Measurements from ENCODE around the gene EML5.

EML5 gene

GRCh38 chr14:88799522-88799921 is 6.8 kb upstream of the EML5 start:
- DNase-seq, result no peak

DNA sequence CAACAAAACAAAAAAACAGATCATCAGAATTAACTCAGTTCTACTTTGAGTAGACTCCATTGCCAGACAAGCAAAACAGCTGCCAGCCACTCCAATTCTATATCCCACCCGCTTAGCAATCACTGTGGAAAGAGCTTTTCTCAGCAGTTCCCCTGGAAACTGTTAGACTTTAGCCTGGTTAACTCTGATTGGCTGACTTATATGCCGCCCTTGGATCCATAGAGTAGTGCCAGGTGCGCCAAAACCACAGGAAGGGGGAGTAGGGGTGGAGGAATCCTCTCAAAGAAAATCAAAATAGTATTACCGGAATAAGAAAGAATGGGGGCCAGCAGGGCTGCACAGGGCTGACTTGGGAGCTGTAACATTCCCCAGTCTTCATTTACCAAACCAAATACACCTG is 5.4 kb upstream of the EML5 start:
- DNase-seq, result no peak

GRCh38 chr14:88793259-88793625 is 489 bp upstream of the EML5 start:
- DNase-seq, result no peak

DNA sequence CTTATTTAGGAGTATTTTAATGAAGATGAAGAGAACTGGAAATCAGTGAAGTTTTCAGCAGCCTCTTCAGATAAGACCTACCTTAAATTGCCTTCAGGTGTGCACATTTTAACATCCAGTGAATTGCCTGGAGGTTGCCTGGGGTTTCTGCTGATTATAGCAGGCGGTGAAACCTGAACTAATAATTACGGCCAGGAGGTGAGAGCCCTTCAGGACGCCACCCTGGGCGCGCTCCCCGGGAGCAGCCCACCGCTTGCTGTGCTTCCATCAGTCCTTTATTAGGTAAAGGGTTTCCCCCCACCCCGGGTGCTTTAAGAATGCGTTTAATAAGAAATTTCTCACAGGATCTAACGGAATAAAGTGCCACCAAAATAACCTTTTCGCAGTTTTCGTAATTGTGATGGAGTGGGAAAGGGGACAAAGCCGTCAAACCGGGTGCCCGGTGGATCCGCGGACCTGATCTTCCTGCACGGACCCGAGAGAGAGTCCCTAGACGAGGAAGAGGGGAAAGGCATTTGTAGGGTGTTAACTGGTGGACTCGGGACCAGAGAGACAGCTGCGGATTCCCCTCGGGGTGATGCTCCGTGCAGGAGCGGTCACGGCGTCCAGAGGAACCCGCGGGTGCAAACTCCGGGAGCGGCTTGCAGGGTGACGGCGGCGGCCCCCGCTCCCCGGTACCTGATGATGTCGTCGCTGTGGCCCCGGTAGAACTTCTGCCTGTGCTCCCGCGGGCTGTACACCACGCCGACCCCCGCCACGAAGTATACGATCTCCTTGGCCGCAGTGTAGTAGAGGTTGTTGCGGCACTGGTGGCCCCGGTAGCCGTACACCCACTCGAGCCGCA is 902 bp downstream of the EML5 start:
- DNase-seq, result peak; percentile 10

DNA sequence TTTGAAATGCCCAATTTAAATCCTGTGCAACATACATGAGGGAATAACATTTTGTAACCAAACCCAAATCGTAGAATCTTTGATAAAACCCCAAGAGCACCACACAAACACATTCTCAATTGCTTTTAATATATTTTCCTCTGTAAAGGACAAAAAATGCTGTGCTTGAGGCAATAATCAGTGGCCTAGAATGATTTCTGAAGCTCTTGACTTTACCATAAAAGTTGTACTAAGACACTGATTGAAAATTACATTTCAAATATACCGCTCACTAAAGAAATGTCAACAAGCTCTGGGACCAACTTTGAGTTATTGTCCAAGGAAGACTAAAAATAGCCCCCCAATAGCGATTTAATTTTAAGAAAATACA is 1.5 kb downstream of the EML5 start:
- DNase-seq, result no peak

GRCh38 chr14:88790501-88791251 is 2.1 kb downstream of the EML5 start:
- DNase-seq, result peak; percentile 26

GRCh38 chr14:88789573-88789972 is 3.2 kb downstream of the EML5 start:
- peak; percentile 28 for DNase-seq

DNA sequence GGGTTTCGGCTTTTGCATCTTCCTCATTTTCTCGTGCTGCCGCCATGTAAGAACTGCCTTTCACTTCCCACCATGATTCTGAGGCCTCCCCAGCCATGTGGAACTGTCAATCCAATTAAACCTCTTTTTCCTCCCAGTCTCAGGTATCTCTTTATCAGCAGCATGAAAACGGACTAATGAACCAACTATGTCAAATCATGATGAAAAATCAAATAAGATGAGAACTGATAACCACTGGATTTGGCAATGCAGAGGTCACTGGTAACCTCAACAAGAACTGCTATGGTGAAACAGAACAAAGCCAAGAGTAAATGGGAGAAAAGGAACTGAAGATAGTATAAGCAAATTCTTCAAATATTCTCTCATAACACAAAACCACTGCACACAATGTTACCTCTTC is 6.0 kb downstream of the EML5 start:
- DNase-seq, result no peak

GRCh38 chr14:88785911-88786310 is 6.8 kb downstream of the EML5 start:
- no peak for DNase-seq

DNA sequence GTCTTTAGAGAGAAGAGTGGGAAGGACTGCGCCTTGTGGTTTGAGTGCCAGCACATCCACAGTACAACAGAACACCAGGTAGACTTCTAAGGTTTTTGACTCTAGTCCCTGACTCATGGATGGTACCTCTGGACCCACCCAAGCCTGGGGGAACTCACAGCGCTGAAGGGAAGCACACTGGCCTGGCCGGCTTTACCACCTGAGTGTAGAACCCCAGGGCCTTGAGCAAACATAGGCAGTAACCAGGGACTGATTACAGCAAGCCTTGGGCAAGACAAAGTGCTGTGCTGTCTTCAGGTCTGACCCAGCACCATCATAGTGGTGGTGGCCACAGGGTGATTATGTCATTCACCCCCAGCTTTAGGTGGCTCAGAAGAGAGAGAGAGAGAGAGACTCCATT is 17.2 kb downstream of the EML5 start:
- no peak for DNase-seq

DNA sequence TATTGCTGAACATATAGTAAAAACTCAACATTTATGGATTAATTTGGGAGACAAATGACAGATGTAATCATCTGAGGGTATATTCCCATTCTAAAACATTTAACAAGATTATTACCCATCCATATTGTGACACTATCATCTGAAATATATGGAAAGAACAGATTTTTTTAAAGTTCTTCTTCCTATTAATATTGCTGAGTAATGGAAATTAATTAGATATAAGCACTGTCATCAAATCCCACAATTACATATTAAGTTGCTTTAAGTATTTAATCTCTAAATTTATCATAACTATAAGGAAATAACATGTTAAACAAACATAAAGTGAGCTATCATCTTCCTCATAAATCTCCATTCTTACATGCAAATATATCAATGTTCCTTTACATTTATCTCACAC is 22.0 kb downstream of the EML5 start:
- DNase-seq, result no peak

GRCh38 chr14:88765130-88765529 is 27.6 kb downstream of the EML5 start:
- DNase-seq, result peak; percentile 30

DNA sequence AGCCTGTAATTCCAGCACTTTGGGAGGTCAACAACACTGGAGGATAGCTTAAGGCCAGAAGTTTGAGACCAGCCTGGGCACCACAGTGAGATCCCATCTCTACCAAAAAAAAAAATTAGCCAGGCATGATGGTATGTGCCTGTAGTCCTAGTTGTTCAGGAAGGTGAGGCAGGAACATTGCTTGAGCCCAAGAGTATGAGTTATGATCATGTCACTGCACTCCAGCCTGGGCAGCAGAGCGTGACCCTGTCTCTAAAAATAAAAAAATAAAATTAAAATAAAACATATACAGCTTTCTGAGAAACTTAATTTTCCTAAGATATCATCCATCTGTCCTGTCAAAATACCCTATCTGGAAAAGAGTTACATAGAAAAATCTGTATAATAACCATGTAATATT is 38.9 kb downstream of the EML5 start:
- DNase-seq, result no peak

DNA sequence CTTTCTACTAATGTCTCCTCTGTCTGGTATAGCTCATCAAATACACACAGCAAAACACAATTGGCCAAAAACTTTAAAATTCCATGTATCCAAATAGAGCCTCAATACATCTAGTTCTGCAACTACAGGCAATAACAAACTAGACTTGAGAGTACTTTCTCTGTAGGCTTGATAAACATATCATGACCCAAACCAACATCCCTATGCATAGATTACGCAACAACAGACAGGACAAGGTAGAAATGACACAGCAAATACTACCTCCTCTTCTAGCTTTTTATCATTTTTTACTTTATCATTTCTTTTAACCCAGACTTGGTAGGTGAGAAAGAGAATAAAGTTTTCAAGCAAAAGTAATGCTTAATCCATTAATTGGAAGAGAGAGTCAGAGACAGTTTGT is 41.8 kb downstream of the EML5 start:
- peak; percentile 6 for DNase-seq

DNA sequence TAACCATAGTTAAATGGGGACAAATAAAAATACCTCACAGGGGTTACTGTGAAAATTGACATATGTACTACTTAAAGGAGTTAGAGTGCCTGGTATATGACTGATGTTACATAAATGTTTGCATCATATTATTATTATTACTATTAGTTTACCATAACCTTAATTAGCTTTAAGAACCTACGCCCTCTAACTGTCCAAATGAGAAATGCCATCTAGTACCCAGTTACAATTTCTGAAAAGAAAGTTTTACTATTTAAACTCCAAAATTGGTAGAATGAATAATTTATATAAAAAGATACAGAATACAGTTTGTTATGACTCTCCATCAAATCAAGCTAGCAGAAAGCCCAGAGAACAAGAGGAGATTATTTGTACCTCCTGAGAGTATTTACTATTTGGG is 42.3 kb downstream of the EML5 start:
- no peak for DNase-seq

DNA sequence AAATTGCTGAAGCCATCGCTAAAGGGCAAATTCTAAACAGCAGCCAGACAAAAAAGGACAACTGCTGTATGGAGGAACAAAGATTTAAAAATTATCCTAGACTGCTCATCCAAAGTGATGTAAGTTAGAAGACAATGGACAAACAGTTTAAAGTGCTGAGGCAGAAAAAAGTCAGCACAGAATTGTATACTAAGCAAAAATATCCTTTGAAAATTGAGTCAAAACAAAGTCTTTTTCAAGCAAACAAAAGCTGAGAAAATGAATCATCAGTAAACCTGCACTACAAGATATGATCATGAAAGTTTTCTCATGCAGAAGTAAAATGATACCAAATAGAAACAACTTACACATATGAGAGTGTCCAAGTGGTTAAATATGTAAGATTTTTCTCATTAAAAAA is 43.6 kb downstream of the EML5 start:
- no peak for DNase-seq

- no peak for DNase-seq
These were observed 44.5 kb downstream of the EML5 start for GRCh38 chr14:88748288-88748687.

DNA sequence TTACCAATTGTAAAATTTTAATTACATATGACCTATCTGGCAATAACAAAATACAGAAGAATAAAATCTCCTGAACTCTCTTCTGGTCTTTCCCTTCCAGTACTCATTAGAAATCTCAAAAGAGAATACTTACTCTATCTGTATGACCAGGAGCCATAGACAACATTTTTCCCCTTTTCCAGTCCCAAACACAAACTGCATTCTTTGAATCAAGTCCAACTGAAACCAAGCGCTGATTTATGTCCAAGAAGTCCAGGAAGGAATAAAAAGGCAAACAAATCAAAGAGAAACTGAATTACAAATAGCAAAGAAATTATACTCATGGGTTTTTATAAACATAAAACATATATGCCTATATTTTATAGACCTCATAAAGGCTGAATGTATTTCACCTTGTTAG is 46.7 kb downstream of the EML5 start:
- DNase-seq, result no peak

DNA sequence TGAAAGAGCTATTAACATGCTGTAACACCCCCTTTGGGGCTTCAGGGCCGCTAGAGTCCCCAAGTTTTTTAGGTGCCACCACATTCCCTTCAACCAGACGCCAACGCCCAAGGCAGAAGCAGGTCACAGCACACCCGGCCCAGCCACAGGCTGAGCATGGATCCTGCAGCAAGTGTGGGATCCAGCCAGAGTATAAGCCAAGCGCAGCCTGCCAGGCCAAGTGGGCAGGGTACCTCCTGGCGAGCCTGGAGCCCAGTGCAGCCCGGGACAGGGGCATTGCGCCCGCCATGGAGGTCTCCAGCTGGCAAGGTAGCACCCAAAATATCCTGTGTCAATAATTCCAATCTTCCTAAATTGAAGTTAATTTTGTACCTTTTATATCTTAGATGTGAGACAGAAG is 55.5 kb downstream of the EML5 start:
- DNase-seq, result no peak

GRCh38 chr14:88733121-88733520 is 59.6 kb downstream of the EML5 start:
- no peak for DNase-seq

GRCh38 chr14:88729159-88729558 is 63.6 kb downstream of the EML5 start:
- no peak for DNase-seq

DNA sequence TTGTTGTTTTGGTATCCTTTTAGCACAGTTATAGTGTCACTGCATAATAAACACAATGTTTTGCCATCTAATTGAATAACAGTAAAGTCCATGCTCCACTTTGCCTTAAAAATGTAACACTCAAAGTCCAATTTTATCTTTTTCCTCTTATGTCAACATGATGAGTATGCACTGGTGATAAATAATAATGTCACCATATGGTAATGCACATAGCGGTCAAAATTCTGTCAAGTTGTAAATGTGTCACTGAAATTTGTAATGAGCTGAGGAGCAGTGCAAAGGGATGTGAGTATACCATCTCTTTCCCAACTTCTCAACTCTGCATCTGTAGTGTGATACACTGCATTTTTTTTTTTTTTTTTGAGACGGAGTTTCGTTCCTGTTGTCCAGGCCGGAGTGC is 65.7 kb downstream of the EML5 start:
- no peak for DNase-seq

DNA sequence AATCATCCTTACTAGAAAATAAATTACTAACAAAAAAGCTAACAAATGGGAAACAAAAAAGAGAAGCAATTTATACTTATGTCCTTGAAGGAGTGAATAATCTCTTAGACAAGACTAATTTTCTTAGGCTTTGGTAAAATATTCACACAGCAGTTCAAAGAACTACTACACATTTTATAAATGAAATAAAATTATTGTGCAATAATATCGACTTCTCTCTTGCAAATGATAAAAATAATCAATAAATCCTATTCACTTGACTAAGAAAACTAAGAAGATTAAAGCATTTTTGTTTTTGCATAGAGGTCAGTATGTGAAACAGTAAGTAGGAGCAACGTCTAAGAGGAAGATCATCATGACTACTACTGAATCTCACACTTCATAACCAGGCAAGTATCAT is 82.0 kb downstream of the EML5 start:
- no peak for DNase-seq

GRCh38 chr14:88707088-88707487 is 85.7 kb downstream of the EML5 start:
- no peak for DNase-seq

GRCh38 chr14:88706425-88706824 is 86.3 kb downstream of the EML5 start:
- DNase-seq, result no peak
